ENCODE data around the gene CDH13. TPM values are rescaled to one million over a fixed set of nuclear protein-coding genes. Genes with fewer than 3 reads are reported as not detected.

Gene CDH13
- total RNA-seq, 4 donors from 2014 or later = 12.5 to 35.9 (median 22.1) TPM

DNA sequence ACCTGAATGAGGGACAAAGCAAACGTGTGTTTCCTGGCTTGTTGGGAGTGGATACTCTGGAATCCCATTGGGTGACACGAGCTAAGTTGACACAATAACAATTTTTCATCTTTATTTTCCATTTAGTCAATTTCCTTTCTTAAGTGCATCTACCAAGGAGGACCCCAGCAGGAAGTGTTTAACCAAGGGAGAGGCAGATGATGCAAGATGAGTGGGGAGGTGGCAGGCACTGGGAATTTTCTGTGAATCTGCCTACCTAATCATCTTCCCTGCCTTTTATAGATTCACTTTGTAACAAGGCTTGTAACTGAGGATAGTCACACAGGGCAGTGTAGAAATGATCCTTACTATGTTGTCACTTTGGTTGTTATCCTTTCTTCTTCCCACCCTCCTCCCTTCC lies 863.3 kb downstream of the CDH13 start:
- ATAC-seq (ENCODE audit: low FRiP score) = no peak
- TF ChIP-seq, protein P1, sequence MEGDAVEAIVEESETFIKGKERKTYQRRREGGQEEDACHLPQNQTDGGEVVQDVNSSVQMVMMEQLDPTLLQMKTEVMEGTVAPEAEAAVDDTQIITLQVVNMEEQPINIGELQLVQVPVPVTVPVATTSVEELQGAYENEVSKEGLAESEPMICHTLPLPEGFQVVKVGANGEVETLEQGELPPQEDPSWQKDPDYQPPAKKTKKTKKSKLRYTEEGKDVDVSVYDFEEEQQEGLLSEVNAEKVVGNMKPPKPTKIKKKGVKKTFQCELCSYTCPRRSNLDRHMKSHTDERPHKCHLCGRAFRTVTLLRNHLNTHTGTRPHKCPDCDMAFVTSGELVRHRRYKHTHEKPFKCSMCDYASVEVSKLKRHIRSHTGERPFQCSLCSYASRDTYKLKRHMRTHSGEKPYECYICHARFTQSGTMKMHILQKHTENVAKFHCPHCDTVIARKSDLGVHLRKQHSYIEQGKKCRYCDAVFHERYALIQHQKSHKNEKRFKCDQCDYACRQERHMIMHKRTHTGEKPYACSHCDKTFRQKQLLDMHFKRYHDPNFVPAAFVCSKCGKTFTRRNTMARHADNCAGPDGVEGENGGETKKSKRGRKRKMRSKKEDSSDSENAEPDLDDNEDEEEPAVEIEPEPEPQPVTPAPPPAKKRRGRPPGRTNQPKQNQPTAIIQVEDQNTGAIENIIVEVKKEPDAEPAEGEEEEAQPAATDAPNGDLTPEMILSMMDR (IDR thresholded peaks at IDR 0.05) = no peak

DNA sequence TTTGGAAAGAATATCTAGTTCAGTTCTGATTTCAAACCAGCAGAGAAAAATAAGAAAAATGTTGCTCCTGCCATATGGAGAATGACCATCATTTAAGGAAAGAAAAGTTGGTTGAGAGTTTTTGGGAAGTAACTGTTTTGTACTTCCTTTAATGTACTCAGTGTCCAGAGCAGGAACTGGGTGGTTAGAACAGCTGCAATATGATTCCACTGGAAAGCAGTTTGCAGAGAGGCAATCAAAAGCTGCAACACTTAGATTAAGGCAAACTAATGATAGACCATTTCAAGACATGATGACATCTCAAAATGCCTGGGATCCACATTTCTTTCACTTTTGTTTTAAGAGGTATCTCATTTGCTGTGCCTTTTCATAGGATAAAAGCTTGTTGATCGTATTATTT lies 867.7 kb downstream of the CDH13 start:
- ATAC-seq (ENCODE audit: low FRiP score) = no peak
- no peak for DNase-seq (ENCODE audit: low spot score)
- TF ChIP-seq, protein P1 (IDR thresholded peaks at IDR 0.05) = no peak

More for the DNA sequence above, 863.3 kb downstream of the CDH13 start:
- DNase-seq (ENCODE audit: low spot score) = no peak

DNA sequence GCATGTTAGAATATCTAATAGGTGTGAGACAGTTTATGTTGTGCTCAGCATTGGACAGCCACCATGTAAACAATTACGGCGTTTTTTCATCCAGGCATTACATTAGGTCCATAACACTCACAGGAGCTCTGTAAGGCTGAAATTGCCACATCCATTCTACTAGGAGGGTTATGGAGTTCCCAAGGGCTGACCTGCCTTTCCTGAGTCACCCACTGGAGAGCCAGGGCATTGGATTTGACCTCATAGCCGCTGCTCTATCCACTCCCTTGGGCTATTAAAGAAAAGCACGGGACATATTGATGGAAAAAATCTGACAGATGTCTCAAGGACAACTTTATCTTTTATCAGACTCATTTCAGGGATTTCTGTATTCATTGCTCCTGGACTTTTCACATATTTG lies 874.7 kb downstream of the CDH13 start:
- TF ChIP-seq, protein P1 (IDR thresholded peaks at IDR 0.05) = no peak

DNA sequence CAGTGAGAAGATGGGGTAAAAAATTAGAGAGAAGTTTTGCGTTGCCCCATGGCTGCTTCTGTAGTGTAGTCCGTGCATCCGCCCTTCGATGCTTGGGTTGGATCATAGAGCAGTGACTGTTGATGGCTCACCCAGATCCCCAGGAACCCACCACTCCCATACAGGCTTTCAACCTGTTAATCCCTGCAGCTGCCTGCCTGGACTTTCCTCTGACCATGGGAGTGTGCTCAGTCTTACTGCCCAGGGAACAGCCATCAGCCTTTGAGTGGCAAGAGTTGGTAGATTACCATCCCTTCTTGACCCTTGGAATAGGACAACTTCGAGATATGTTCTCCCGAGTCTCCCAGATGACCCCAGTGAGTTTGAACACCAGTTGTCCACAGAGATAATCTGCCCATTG lies 881.5 kb downstream of the CDH13 start:
- DNase-seq (ENCODE audit: low spot score) = no peak
- ATAC-seq (ENCODE audit: low FRiP score) = no peak
- TF ChIP-seq, protein P1 (IDR thresholded peaks at IDR 0.05) = no peak

More for the DNA sequence above, 874.7 kb downstream of the CDH13 start:
- DNase-seq (ENCODE audit: low spot score) = no peak
- no peak for ATAC-seq (ENCODE audit: low FRiP score)

DNA sequence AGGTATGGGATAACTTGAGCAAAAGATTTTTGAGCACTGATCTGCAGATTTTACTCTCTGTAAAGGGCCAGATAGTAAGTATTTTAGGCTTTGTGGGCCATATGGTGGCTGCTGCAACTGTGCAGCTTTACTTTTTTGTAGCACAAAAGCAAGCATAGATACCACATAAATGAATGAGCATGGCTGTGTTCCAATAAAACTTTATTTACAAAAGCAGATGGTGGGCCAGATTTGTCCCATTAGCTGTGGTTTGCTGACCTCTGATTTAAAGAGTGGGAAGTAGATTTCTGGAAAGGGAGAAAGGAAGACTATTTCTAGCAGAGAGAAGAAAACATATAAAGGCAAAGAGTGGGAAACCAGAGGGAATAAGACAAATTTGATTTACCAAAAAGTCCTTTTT lies 882.5 kb downstream of the CDH13 start:
- ATAC-seq (ENCODE audit: low FRiP score) (no peak), DNase-seq (ENCODE audit: low spot score) (no peak)
- TF ChIP-seq, protein P1 (IDR thresholded peaks at IDR 0.05) = no peak

DNA sequence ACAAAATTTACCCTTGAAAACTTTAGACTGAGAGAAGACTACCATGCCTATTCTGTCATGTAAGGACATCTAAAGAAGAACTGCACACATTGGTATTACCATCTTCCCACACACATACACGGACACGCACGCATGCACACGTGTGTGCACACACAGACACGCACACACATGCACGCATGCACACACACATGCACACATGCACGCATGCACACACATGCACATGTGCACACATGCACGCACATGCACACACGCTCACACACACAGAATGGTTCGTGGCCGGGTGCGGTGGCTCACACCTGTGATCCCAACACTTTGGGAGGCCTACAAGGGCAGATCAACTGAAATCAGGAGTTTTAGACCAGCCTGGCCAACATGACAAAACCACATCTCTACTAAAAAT lies 884.1 kb downstream of the CDH13 start:
- ATAC-seq (ENCODE audit: low FRiP score) (no peak), DNase-seq (ENCODE audit: low spot score) (no peak)
- TF ChIP-seq, protein P1 (IDR thresholded peaks at IDR 0.05) = no peak

DNA sequence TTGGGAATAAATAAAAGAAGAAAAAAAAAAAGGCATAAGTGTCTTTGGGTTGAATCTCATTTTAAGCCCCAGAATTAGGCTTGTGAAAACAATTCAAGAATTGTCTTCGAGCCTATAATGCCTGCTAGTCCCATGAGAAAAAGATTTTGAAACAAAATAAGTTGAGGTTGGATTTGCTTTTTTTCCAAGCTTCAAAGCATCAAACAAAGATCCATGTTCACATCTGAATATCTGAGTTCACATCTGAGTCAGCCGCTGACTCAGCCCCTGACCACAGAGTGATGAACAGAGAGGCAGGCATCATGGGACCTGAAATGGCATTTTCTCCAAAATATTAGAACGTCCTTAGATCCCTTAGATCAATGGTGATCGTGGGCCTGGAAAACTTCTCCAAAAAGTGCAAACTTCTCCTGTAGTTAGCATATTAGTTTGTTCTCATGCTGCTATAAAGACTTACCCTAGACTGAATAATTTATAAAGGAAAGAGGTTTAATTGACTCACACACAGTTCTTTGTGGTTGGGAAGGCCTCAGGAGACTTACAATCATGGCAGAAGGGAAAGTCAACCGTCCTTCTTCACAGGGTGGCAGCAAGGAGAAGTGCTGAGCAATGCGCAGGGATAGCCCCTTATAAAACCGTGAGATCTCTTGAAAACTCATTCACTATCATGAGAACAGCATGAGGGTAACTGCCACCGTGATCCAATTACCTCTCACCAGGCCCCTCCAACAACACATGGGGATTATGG lies 886.4 kb downstream of the CDH13 start:
- no peak for ATAC-seq (ENCODE audit: low FRiP score)
- TF ChIP-seq, protein P1 (IDR thresholded peaks at IDR 0.05) = no peak
- no peak for DNase-seq (ENCODE audit: low spot score)
